Skeletal muscle satellite cell (primary cell): Measurements from ENCODE around the gene CCDC136.

Experiments
- H3K27me3 ChIP-seq: 2 replicates; pipeline ENCODE4 v1.7.0; 2013; ENCODE audit warnings: low read length; ENCODE audit not compliant: control insufficient read depth, insufficient read depth
- H3K36me3 ChIP-seq: 2 replicates; pipeline ENCODE4 v1.7.0; 2013; ENCODE audit warnings: mild to moderate bottlenecking, control low read depth, low read length; ENCODE audit not compliant: insufficient read depth
- H3K4me1 ChIP-seq: 2 replicates; pipeline ENCODE4 v1.7.0; 2013; ENCODE audit warnings: low read length; ENCODE audit not compliant: control insufficient read depth, insufficient read depth
- H3K4me2 ChIP-seq: 2 replicates; pipeline ENCODE4 v1.7.0; 2013; ENCODE audit warnings: mild to moderate bottlenecking, low read length
- H3K4me3 ChIP-seq: 2 replicates; pipeline ENCODE4 v1.7.0; 2013; ENCODE audit warnings: low read length
- H3K9ac ChIP-seq: 2 replicates; pipeline ENCODE4 v1.7.0; 2013; ENCODE audit warnings: mild to moderate bottlenecking, low read depth, low read length, moderate library complexity
- H3K9me3 ChIP-seq: replicated peaks from 2 replicates; pipeline ENCODE4 v1.7.0; 2013; ENCODE audit warnings: mild to moderate bottlenecking, control low read depth, low read length

CCDC136 gene

GRCh38 chr7:128829391-128830166 is 37.8 kb downstream of the CCDC136 start:
- Histone ChIP-seq H3K9ac (peak overlapping the region; percentile 56), H3K4me1 (peaks cover 54% of the 10 kb centered on the region), H3K36me3 (no peaks in the 10 kb centered on the region), H3K27me3 (no peaks in the 10 kb centered on the region), H3K9me3 (no peaks in the 10 kb centered on the region), H3K4me3 (peak overlapping the region; percentile 62), H3K4me2 (peak overlapping the region; percentile 79)

- Histone ChIP-seq H3K4me3 (peak within 1 kb of the TSS; percentile 95), H3K4me1 (peaks cover 63% of the 10 kb centered on the region), H3K9ac (peak within 1 kb of the TSS; percentile 82), H3K27me3 (no peaks in the 10 kb centered on the region), H3K9me3 (no peaks in the 10 kb centered on the region), H3K36me3 (peaks cover 5% of the 10 kb centered on the region), H3K4me2 (peak within 1 kb of the TSS; percentile 84)
These were observed 38.7 kb downstream of the CCDC136 start, which contains the start of gene FLNC for GRCh38 chr7:128830231-128831177. Gene FLNC, plus strand, starts transcription at chr7:128830406. Its CDS starts 232 bp downstream, at chr7:128830638.

GRCh38 chr7:128831178-128831993 is 39.6 kb downstream of the CCDC136 start:
- Histone ChIP-seq H3K9ac (peak overlapping the region; percentile 82), H3K9me3 (no peaks in the 10 kb centered on the region), H3K4me3 (peak overlapping the region; percentile 95), H3K4me2 (peak overlapping the region; percentile 84), H3K27me3 (no peaks in the 10 kb centered on the region), H3K4me1 (peaks cover 72% of the 10 kb centered on the region), H3K36me3 (peaks cover 12% of the 10 kb centered on the region)

GRCh38 chr7:128831994-128832879 is 40.5 kb downstream of the CCDC136 start:
- Histone ChIP-seq H3K4me1 (peaks cover 71% of the 10 kb centered on the region), H3K9me3 (no peaks in the 10 kb centered on the region), H3K36me3 (peaks cover 20% of the 10 kb centered on the region), H3K4me2 (peak overlapping the region; percentile 84), H3K9ac (peak overlapping the region; percentile 82), H3K4me3 (peak overlapping the region; percentile 95), H3K27me3 (no peaks in the 10 kb centered on the region)

- H3K27me3 ChIP-seq, result no peaks in the 10 kb centered on the region
- H3K4me3 ChIP-seq, result peak overlapping the region; percentile 95
- no peaks in the 10 kb centered on the region for H3K9me3 ChIP-seq
- peaks cover 26% of the 10 kb centered on the region for H3K36me3 ChIP-seq
- peak overlapping the region; percentile 82 for H3K9ac ChIP-seq
- H3K4me2 ChIP-seq, result peak overlapping the region; percentile 84
- peaks cover 65% of the 10 kb centered on the region for H3K4me1 ChIP-seq
These were observed 41.0 kb downstream of the CCDC136 start for GRCh38 chr7:128832880-128833147.

GRCh38 chr7:128833148-128833945 is 41.6 kb downstream of the CCDC136 start:
- Histone ChIP-seq H3K9ac (peak overlapping the region; percentile 82), H3K4me3 (peak overlapping the region; percentile 95), H3K4me1 (peaks cover 60% of the 10 kb centered on the region), H3K36me3 (peaks cover 31% of the 10 kb centered on the region), H3K4me2 (peak overlapping the region; percentile 84), H3K27me3 (no peaks in the 10 kb centered on the region), H3K9me3 (no peaks in the 10 kb centered on the region)

GRCh38 chr7:128833946-128834325 is 42.2 kb downstream of the CCDC136 start:
- no peaks in the 10 kb centered on the region for H3K27me3 ChIP-seq
- H3K36me3 ChIP-seq, result peaks cover 37% of the 10 kb centered on the region
- H3K4me3 ChIP-seq, result peak overlapping the region; percentile 95
- H3K4me1 ChIP-seq, result peaks cover 55% of the 10 kb centered on the region
- peak overlapping the region; percentile 84 for H3K4me2 ChIP-seq
- H3K9ac ChIP-seq, result peak overlapping the region; percentile 50
- no peaks in the 10 kb centered on the region for H3K9me3 ChIP-seq

- Histone ChIP-seq H3K4me3 (peak overlapping the region; percentile 56), H3K36me3 (peaks cover 51% of the 10 kb centered on the region)
These were observed 43.5 kb downstream of the CCDC136 start for GRCh38 chr7:128835231-128835751.

GRCh38 chr7:128835790-128836641 is 44.2 kb downstream of the CCDC136 start:
- Histone ChIP-seq H3K9me3 (no peaks in the 10 kb centered on the region), H3K4me2 (peak overlapping the region; percentile 72), H3K27me3 (no peaks in the 10 kb centered on the region), H3K36me3 (peaks cover 58% of the 10 kb centered on the region), H3K4me3 (peak overlapping the region; percentile 56), H3K9ac (peak overlapping the region; percentile 66), H3K4me1 (peaks cover 50% of the 10 kb centered on the region)

More at GRCh38 chr7:128835231-128835751, 43.5 kb downstream of the CCDC136 start:
- Histone ChIP-seq H3K9me3 (no peaks in the 10 kb centered on the region), H3K9ac (peak overlapping the region; percentile 66), H3K4me1 (peaks cover 45% of the 10 kb centered on the region), H3K27me3 (no peaks in the 10 kb centered on the region), H3K4me2 (peak overlapping the region; percentile 72)
